NCI-H1930 (cell line): ENCODE data around the gene KATNA1.

ENCODE experiments used
- DNase-seq, 2 experiments: peaks; one replicate each; lab custom pipeline; 2025; lab: John Stamatoyannopoulos, UW

The KATNA1 gene

GRCh38 chr6:149608381-149608982 lies 40.0 kb downstream of the KATNA1 start:
- no peak for DNase-seq

GRCh38 chr6:149600508-149600907 lies 48.0 kb downstream of the KATNA1 start:
- no peak for DNase-seq

- no peak for DNase-seq
Observed at GRCh38 chr6:149593408-149593807, 55.1 kb downstream of the KATNA1 start.

- no peak for DNase-seq
Observed at GRCh38 chr6:149592983-149593382, 55.5 kb downstream of the KATNA1 start.

GRCh38 chr6:149586149-149586548 lies 62.4 kb downstream of the KATNA1 start:
- no peak for DNase-seq

- DNase-seq = no peak
Observed at GRCh38 chr6:149581349-149581748, 67.2 kb downstream of the KATNA1 start.

GRCh38 chr6:149580880-149581279 lies 67.6 kb downstream of the KATNA1 start:
- no peak for DNase-seq

- DNase-seq = no peak
Observed at GRCh38 chr6:149567945-149568585, 80.4 kb downstream of the KATNA1 start.

GRCh38 chr6:149567194-149567586 lies 81.3 kb downstream of the KATNA1 start:
- DNase-seq = no peak

- DNase-seq = no peak
Observed at GRCh38 chr6:149566410-149567193, 81.9 kb downstream of the KATNA1 start.

GRCh38 chr6:149565527-149566409 lies 82.7 kb downstream of the KATNA1 start, which contains the start of gene GINM1:
TSS of gene GINM1 (plus strand) at chr6:149566375. CDS start at chr6:149566415, 40 bp downstream.
- DNase-seq = peak; percentile 82 to 90

- DNase-seq = no peak
Observed at GRCh38 chr6:149563928-149564325, 84.6 kb downstream of the KATNA1 start.

- no peak for DNase-seq
Observed at GRCh38 chr6:149563203-149563927, 85.1 kb downstream of the KATNA1 start.

- DNase-seq = no peak
Observed at GRCh38 chr6:149560736-149561135, 87.8 kb downstream of the KATNA1 start.

- no peak for DNase-seq
Observed at GRCh38 chr6:149559389-149559788, 89.1 kb downstream of the KATNA1 start.

- DNase-seq = no peak
Observed at GRCh38 chr6:149558029-149558428, 90.5 kb downstream of the KATNA1 start.

GRCh38 chr6:149551920-149552319 lies 96.6 kb downstream of the KATNA1 start:
- no peak for DNase-seq

- DNase-seq = peak; percentile 67 to 85
Observed at GRCh38 chr6:149545754-149546471, 102.6 kb downstream of the KATNA1 start, which contains the start of gene PPIL4. TSS of gene PPIL4 (minus strand) at chr6:149546043. CDS start at chr6:149546005, 38 bp downstream.

GRCh38 chr6:149545258-149545753 lies 103.2 kb downstream of the KATNA1 start:
- no peak for DNase-seq
